ENCODE results near the gene DENND1A. TPM values are rescaled to one million over a fixed set of nuclear protein-coding genes. Genes with fewer than 3 reads are reported as not detected.

Gene DENND1A
- total and polyA plus RNA-seq, 2 experiments from 2014 or later = 13.1 to 14.5 TPM

DNA sequence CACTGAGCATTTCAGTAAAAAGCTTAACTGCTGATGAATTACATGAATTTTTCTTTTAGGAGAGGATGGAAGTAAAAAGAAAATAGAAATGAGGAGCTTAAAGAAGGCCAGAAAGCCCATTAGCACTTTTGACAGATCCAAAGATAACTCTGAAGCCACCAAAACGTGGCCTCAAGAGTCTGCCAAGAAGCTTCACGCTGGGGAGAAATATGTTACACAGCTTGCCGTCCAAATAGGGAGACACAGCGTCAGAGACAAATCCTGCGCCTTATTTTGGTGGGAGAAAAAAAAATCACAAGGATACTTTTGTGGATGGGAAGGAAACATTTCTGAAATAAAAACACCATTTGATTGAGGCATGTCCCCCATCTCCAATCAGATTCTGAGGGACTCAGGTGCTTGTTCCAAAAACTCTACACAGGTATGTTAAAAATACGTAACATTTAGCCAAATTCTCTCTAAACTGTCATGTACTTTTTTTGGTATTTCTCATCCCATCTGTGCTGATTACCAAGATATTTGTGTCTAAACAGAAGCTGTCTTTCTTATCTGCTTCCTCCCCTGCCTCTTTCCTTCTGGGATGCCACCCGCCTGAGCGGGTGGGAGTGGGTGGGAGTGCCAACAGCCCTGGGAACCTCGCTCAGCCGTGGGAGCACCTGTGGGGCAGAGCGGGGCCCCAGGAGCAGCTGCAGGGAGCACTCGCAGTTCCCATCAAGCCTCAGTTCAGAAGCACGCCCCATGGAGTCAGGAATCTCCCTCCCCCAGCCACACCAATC, 275.5 kb downstream of the DENND1A start:
- DNase-seq (ENCODE audit: low read depth in 1 of 2, low spot score in 1 of 2) = no peak
- Histone ChIP-seq H3K27me3 (no peaks in the 10 kb centered on the region), H3K4me1 (ENCODE audit: low read depth) (peaks cover 7% of the 10 kb centered on the region), H3K9me3 (ENCODE audit: low read depth) (no peaks in the 10 kb centered on the region), H3K27ac (no peak overlapping the region), H3K36me3 (no peaks in the 10 kb centered on the region), H3K4me3 (no peak overlapping the region)
- TF ChIP-seq CTCF (IDR thresholded peaks at IDR 0.05; ENCODE audit: low read depth, low read length) = no peak

DNA sequence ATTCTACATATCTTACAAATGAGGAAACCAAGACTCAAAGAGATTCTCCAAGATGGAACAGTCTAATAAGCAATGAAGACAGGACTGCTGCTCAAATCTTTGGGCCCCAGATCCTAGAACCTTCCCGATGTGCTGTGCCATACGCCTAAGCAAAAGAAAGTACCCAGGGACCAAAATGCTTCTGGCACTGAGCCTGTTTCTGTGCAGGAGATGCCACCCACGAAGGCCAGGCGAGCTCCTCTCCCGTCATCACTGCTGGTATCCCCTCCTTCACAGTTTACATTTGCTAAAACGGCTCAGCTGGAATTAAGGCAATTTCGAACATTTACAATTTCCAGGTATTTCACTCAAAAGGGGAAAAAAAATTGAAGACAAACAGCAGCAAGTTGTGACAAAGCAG, 277.5 kb downstream of the DENND1A start:
- Histone ChIP-seq H3K4me1 (ENCODE audit: low read depth) (peaks cover 7% of the 10 kb centered on the region), H3K36me3 (no peaks in the 10 kb centered on the region), H3K9me3 (ENCODE audit: low read depth) (no peaks in the 10 kb centered on the region), H3K27ac (no peak overlapping the region), H3K27me3 (no peaks in the 10 kb centered on the region), H3K4me3 (no peak overlapping the region)
- DNase-seq (ENCODE audit: low read depth in 1 of 2, low spot score in 1 of 2) = no peak
- TF ChIP-seq CTCF (IDR thresholded peaks at IDR 0.05; ENCODE audit: low read depth, low read length) = no peak

GRCh38 chr9:123651871-123652270, 278.1 kb downstream of the DENND1A start:
- no peak overlapping the region for H3K27ac ChIP-seq

DNA sequence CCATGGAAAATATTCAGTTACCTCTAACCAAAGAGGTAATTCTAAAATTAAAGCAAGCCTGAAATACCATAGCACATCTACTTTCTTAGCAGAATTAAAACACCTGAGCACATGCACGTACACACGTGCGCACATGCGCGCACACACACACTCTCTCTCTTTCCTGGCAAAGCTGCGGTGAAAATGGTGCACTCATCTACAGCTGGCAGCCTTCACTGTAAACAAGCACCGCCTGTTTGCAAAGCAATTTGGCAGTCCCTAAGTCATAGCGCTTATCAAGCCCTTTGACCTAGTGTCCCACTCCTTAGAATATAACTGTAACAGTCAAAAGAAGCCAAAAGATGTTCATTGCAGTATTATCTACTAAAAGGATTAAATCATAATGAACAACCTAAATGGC, 278.7 kb downstream of the DENND1A start:
- no peak overlapping the region for H3K4me3 ChIP-seq
- TF ChIP-seq CTCF (IDR thresholded peaks at IDR 0.05; ENCODE audit: low read depth, low read length) = no peak
- no peaks in the 10 kb centered on the region for H3K27me3 ChIP-seq
- peaks cover 6% of the 10 kb centered on the region for H3K4me1 ChIP-seq (ENCODE audit: low read depth)
- no peak for DNase-seq (ENCODE audit: low read depth in 1 of 2, low spot score in 1 of 2)
- no peaks in the 10 kb centered on the region for H3K36me3 ChIP-seq
- no peak overlapping the region for H3K27ac ChIP-seq
- no peaks in the 10 kb centered on the region for H3K9me3 ChIP-seq (ENCODE audit: low read depth)

More at GRCh38 chr9:123651871-123652270, 278.1 kb downstream of the DENND1A start:
- Histone ChIP-seq H3K4me1 (ENCODE audit: low read depth) (peaks cover 7% of the 10 kb centered on the region), H3K36me3 (no peaks in the 10 kb centered on the region), H3K4me3 (no peak overlapping the region), H3K27me3 (no peaks in the 10 kb centered on the region), H3K9me3 (ENCODE audit: low read depth) (no peaks in the 10 kb centered on the region)
- DNase-seq (ENCODE audit: low read depth in 1 of 2, low spot score in 1 of 2) = no peak
- TF ChIP-seq CTCF (IDR thresholded peaks at IDR 0.05; ENCODE audit: low read depth, low read length) = no peak

DNA sequence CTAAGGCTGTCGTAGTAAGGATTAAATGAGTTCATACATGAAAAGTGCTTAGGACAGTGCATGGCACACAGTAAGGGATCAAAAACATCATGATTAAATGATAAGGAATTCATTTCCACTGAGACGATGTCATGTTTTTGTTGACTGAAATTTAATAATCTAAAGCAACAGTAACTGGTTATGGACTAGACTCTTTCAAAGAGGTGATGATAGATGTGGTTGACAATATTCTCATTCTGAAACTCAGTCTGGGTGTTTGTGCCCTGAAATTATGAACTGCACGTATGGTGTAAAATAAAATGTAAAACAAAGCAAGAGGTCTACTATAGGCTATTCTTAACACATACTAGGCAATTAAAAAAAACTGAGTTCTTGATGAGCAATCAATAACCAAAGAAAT, 280.0 kb downstream of the DENND1A start:
- Histone ChIP-seq H3K9me3 (ENCODE audit: low read depth) (no peaks in the 10 kb centered on the region), H3K27ac (no peak overlapping the region), H3K27me3 (no peaks in the 10 kb centered on the region), H3K4me1 (ENCODE audit: low read depth) (peaks cover 12% of the 10 kb centered on the region), H3K4me3 (no peak overlapping the region), H3K36me3 (no peaks in the 10 kb centered on the region)
- no peak for TF ChIP-seq CTCF (IDR thresholded peaks at IDR 0.05; ENCODE audit: low read depth, low read length)
- no peak for DNase-seq (ENCODE audit: low read depth in 1 of 2, low spot score in 1 of 2)
